Measurements from ENCODE around the gene NRP1.
"Not testable (repeated sequence)": the region's sequence is repeated elsewhere in the genome, so short reads cannot be mapped to it uniquely, and the experiment has no call there.

NRP1 gene

DNA sequence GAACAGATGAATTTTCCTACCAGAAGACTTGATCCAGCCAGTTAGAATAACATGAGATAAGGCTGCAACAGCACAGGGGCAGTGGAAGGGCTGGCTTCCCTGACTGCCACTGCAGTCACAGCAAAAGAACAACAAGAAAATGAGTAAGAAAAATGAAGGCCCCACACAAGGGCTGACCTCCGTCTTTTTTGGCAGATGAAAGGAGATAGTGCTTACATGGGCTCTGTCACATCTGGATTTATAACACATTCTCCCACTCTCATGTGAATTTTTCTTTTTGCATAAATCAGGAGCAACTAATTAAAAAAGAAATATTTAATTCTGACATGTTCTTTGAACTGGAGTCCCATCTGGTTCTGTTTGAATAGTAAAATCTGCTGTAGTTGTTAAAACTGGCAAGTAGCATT, 99.6 kb downstream of the NRP1 start:
- DNase-seq, result no peak

DNA sequence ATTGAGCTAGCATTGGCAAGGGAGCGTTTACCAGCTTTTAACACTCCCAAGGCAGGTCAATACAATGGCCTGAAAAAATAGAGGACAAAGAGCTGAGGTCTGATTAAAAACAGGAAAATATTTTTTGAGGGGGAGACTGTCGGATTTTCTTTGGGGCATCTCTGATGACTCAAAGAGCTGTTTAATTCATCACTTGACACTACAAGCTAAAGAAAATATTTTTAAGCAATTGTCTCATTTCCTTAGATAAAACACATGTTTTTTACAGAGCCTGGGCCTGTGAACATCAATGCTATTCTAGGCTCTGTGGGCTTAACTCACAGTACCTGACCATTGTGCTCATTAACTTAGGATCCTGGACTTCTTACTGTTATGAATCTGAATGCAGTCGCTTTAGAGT, 100.8 kb downstream of the NRP1 start:
- DNase-seq, result no peak

DNA sequence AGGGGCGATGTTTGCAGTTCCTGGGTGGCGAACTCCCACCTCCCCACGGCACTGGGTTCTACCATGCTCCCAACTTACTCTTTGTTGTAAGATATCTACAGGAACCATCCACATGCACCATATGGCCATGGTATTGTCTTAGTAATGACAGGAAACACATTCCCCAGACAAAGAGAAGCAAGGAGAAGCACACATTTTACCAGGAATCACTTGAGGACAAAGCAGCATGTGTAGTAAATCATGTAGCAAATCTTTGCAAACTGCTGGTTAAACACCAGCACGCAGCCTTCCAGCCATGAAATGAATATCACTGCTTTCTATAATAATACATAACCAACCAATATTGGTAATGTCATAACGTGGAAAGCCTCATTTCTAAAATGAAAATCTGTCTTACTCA, 101.2 kb downstream of the NRP1 start:
- no peak for DNase-seq

DNA sequence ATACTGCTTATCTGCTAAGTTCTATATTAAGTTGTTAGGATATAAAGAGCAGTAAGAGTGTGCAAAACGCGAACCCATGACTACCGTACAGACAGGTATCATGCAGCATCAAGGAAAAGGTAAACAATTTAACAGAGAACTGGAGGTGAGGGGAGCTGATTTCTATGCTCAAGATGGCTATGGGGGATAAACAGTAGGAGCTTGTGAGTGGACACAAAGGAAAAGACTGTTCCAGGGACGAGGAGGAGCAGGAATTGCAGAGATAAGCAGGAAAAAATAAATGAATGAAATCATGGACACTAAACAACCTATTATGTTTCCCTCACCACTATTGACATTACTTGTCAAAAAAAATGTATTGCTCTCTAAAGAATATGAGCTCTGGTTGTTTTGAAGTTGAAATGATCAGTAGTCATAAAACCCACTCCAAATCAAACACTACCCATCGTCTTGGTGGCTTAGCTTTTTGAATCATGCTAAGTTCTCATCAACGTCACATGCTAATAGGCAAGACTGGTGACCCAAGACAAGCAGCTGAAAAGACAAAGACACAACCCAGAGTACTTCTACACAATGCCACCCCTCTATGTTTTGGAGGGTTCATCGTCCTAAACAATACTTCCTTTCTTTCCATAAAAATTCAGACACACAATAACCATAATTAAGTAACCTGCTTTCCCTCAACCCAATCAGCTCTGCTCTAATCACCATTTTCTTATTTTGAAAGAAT, 102.7 kb downstream of the NRP1 start:
- no peak for DNase-seq

DNA sequence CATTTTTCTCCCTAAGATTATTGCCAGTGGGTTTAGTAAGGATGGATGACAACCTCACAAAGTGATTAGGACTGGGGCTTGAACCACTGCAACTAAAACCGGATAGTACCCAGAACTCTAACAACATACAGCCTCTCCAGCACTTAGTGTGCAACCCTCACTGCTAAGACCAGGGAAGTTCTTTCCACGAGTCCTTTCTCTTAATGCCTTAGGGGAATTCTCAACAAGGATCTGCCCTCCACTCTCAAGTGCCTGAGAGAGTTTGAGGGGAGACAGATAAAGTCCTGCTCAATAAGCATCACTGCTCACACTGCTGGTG, 104.6 kb downstream of the NRP1 start:
- no peak for DNase-seq

DNA sequence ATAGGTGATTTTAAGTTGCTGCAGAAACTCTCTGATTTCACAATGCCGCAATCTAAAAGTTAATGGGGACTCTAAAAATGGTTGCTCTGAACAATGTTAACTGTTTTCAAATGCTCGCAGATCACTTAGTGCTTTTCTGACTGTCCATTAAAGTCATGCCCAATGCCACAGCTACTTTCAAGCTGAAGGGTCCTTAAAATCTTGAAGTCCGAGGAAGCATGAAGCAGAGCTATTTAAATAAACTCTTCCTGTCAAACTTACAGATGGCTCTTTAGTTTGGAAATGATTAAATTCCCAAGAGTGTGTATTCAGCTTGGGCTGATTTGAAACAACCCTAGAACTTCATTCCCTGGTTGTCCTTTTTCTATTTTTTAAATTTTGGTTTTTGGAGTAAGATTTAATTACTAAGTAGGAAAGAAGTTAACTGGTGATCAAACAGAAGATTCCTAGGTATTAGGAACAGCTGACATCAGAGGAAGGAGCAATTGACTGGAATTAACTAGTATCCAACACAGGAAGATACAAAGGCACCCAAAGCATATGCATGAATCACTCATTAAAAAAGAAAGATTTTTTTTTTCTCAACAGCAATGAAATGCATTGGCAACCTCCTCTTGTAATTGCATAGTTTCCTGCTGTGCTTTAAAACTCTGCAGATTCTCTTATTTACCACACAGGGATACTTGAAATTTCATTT, 105.1 kb downstream of the NRP1 start:
- DNase-seq, result no peak

DNA sequence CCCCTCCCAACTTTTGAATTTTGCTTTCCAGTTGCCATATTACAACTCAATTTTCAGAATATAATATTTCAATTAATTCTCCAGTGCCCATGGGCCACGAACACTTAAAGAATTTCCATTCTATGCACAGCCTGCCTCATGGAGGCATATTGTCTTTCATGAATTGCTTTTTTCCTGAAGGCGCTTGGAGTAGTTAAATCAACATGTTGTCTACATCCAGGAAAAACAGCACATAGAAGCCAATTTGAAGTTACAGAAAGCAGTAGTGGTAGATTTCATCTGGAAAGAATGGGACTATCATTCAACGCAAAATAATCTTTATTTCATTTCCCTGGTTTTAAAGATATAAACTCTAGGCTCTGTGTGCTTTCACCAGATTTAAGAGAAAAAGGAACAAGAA, 106.0 kb downstream of the NRP1 start:
- DNase-seq, result no peak

DNA sequence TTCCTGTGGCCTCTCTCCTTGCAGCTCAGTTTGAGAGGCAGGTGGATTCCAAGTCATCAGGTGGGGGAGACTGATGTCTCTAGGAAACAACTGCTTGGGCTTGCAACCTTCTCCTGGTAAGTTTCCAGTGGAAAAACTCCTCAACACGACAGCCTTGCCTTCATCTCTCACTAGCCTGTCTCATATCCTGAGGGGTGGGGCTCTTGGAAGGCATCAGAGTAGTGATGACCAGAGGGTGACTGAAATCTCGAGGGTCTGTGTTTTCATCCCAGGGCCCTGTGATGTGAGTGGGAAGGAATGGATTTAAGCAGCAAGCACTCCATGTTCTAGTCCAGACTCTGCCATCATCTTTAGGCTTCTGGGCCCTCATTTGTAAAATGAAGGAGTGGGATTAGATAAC, 107.0 kb downstream of the NRP1 start:
- no peak for DNase-seq

DNA sequence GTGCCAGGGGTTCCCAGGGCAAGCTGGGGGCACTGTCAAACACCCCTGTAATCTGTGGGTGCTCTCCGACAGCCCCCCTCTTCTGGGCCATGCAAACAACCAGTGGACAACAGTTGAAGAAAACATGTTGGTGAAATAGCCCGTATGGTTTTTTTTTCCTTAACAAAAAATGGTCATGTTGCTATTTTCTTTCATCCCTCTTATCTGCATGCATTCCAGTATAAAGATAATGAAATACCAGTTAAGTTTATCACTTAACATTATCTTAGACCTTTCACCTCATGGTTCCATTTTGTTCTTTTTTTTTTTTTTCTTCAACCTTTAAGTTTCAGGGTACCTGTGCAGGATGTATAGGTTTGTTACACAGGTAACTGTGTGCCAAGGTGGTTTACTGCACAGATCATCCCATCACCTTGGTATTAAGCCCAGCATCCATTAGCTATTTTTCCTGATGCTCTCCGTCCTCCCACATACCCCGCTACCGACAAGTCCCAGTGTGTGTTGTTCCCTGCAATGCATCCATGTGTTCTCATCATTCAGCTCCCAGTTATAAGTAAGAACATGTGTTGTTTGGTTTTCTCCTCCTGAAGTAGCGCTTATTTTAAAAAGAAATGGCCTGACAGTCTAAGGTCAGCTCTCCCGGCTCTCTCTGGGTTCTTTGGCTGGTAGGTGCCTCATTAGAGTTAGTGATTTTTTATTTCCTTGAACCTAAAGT, 110.1 kb downstream of the NRP1 start:
- no peak for DNase-seq

DNA sequence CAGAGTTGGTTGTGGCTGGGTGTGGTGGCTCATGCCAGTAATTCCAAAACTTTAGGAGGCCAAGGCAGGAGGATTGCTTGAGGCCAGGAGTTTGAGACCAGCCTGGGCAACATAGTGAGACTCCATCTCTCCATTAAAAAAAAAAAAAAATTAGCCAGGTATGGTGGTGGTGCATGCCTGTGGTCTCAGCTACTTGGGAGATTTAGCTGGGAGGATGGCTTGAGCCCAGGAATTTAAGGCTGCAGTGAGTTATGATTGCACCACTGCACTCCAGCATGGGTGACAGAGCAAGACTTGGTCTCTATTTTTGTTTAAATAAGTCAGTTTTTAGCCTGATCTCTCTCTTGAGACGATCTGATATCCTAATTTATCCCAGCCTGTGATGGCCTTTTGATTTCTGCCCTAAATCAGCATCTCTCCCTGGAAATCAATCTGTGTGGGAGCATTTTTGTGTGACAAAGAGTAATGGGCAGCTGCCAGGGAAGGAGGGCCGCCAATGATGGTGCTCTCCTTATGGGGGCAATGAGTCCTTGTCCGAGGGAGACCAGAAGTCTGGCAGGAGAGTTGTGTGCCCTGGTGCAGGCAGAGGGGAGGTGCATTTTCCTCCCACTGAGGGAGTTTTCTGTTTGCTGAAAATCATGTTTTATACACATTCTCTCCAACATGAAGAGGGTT, 111.0 kb downstream of the NRP1 start:
- no peak for DNase-seq

DNA sequence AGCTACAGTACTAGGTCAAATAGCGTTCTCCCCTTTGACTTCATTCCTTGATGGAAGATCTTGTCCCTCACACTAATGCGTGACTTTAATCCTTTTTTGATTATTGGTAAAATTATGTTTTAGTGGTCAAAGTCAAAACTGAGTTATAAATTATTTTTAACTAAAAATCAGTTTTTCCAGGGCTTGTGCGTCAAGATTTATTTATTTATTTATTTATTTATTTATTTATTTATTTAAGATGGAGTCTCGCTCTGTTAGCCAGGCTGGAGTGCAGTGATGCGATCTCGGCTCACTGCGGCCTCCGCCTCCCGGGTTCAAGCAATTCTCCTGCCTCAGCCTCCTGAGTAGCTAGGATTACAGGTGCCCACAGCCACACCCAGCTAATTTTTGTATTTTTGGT, 112.2 kb downstream of the NRP1 start:
- DNase-seq, result not testable (repeated sequence)

DNA sequence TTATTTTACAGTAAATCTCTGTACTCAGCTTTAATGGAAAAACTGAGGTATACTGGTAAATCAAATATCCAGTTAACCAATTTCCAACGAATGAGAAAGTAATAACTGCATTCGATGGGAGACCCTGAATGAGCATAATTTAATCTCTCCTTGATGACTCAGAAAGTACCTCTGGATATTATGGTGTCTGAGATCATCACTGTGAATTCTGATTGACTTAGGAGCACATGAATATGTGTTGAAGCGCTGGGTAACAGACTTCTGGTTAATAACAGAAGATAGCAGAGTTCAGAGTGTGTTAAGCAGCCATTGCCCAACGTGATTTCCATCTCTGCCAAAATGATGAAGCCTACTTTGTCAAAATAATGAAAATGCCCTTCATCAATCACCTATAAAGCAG, 116.6 kb downstream of the NRP1 start:
- DNase-seq, result no peak

DNA sequence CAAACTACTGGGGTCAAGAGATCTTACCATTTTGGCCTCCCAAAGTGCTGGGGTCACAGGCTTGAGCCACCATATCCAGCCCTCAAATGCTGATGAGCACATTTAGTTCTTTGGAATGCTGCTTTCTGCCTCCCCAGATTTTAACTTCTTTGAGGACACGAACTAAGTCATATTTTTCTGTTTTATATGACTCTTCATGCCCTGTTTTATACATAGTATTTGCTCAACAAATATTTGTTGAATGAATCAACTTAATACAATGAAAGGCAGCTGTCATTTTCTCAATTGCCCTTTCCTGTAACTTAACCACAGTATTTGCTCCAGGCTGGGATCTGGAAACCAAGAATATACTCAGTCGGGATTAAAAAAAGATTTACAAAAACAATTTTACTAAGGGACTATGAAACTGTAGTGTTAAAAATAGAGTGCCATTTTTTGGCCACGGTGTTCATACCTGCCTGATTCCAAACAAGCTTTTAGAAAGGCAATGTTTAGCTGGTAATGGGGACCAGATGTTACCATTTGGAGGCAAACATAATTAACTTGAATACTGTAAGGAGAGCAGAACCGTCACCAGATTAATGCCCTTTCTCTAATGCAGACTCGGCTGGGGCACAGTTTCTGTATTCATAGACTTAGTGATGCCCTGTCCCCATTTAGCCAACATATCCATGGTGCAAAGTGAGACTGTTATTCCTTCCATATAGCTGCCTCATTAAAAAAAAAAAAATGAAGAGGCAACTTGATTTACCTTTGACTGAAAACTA, 117.6 kb downstream of the NRP1 start:
- no peak for DNase-seq

DNA sequence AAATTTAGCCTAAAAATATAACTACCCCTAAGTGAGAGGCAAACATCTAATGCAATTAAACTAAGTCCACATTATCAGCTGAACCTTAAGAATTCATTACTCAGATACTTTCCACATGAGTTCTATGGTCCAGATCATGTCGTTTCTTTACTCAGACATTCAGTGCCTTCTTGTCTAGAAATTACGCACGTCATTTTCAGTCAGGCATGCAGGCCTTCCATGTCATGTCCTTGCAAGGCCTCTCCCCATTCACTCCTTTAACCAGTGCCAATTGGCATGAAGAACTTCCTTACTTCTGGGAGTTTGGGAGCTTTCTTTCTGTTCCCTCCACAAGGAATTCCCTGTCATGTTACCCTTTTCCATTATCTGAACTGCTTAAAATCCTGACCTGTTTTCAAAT, 118.8 kb downstream of the NRP1 start:
- DNase-seq, result no peak

DNA sequence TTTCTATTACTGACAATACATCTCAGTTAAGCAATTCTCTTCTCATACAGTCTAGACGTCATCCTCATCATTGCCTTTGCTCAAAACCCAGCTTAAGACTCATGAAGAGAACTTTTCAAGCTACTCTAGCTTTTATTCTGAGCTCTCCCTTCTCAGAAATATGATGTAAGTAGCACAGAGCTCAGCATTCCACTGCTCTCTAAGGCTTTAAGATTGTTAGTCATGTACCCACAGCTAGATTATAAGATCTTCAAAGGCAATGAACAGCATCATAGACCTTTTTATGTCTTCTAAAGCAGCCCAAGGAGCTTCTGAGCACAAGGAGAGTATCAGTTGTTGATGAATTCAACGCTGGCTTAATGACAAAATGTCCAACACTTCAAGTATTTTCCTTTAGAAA, 119.3 kb downstream of the NRP1 start:
- no peak for DNase-seq

DNA sequence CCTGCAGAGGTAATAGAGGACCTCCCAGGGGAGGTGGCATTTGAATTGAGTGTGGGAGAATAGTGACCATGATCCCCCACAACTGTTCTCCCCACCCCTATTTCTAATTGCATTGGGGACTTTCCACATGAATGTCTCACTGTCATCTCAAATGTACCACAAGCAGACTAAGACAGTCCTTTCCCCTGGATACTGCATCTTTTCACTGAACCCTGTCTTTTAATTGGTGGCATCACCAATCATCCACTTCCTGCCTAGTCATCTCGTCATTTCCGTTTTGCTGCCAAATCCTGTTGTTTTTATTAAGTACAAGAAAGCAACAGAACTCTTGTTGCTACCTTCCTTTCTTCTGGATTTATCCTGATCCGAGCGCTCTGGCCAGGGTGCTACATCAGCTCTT, 120.3 kb downstream of the NRP1 start:
- DNase-seq, result no peak

DNA sequence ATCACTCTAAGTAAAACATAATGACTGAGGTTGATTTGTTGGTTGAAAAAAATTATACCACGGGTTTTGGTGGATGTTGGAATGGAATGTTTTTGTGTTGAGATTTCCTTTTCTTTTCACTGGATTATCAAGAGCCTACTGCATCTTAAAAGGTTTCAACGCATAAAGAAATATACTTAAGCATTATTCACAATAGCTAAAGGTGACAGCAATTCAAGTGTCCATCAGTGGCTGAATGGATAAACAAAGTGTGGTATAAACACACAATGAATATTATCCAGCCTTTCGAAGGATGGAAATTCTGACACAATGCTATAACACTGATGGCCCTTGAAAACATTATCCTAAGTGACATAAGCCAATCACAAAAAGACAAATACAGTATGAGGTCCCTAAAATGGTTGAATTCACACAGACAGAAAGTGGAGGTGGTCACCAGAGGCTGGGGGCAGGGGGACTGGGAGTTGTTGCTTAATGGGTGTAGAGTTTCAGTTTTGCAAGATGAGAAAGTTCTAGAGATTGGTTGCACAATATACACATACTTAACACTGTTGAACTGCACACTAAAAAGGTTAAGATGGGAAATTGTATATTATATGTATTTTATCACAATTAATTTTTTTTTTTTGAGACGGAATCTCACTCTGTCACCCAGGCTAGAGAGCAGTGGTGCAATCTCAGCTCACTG, 122.3 kb downstream of the NRP1 start:
- no peak for DNase-seq

DNA sequence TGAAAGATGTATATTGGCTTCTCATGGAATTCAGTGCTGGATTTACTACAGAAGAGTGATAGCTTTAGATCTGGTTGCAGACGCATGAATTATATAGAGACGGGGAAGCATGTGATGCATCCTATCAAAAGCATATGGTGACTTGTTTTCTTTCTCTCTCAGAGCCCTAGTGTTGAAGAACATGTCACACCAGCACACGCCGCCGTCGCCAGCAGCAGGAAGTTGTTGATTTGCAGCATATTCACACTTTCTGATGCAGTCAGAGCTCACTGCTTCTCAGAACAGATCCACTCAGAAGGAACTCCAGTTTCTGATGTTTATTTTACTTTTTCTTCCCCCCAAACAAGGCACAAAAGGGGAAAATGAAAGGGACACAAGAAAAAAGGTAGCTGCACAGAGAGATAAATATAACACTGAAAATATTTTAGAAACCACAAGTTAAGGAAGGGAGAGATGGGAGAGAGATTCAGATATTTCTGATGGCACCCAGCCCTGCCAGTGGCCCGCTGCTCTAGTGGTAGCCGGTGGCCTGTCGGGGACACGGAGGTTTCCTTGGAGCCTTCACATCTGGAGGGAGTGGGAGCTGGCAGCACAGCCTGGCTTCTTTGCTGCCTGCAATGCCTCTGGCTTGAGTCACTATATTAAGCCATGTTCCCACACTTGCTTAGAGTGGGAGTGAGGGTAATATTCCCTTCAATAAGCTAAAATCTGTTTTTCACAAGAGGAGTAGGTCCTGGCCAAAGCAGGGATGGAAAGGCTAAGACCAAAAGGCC, 123.2 kb downstream of the NRP1 start:
- peak; percentile 6 for DNase-seq

DNA sequence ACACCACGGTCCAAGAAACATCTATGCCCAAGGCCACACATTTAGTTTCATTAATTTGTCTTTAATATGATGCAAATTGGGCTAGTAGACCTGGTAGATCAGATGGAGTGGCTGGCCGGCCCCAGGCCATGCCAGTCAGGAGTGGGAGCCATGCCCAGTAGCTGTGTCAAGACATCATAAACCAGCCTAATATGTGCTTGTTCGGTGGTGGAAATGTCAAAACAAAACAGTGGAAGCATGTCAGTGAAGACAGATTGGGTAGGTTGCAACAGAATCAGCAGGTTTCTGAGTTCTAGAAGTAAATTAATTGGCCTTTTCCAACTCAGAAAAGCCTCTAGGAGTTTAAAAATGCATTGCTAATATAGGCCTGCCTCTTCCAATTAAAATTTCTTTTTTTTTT, 124.7 kb downstream of the NRP1 start:
- no peak for DNase-seq

DNA sequence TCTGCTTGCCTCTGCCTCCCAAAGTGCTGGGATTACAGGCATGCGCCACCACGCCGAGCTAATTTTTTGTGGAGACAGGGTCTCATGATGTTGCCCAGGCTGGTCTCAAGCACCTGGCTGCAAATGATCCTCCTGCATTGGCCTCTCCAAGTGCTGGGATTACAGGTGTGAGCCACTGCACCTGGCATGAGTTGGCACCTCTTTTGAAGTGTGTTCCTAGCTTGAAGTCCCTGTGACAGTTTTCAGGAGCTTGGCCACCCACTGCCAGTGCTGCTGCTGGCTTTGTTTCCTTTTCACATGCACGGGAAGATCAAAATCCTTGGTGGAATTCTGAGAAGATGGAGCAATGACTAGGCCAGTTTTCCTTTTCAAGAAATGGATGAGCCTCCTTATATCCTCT, 126.3 kb downstream of the NRP1 start:
- DNase-seq, result no peak

DNA sequence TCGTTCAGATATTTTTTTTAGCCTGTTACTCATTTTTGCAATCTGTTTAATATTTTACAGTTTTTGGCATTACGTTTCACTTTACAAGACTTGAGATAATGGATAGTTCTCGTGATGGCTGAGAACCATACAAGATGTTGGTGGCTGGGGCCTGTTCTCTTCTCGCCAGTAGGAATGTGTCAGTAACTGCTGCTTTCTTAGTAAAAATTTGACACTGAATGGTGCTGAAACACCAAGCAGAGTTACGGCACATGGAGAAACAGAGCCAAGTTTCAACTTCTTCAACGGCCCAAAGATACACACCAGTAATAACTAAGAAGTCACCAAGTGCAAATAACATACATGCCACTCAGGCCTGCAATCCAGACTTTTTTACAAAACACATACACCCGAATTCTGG, 130.4 kb downstream of the NRP1 start:
- DNase-seq, result no peak

DNA sequence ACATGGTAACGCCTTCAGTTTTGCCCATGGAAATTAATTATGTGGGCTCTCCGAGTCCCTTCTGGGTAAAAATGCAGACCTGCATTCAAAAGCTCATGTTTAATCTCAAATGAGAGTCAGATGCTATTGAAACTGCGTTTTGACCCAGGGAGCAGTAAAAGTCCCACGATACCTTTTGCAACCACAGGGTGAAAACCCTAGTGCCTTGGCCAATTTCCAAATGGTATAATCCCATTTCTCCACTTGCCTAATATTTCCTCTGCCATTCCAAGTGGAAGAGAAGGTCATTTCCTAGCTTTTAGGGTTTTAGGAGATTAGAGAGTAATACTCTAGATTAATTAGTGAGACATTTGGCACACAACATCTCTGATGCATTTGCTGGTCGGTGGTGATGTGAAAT, 132.5 kb downstream of the NRP1 start:
- DNase-seq, result no peak
